Lower lobe of right lung (tissue), 2 donors: ENCODE data around the gene CTXN1. TPM values are rescaled to one million over a fixed set of nuclear protein-coding genes. Genes with fewer than 3 reads are reported as not detected.

ENCODE experiments used
- ATAC-seq, 2 donors: fragments of 200-7000 bp; cut with Tn5 transposase; one replicate each; pipeline ENCODE4 v1.9.1; 2020 to 2022; ENCODE audit warnings: mild to moderate bottlenecking in 2 of 2, moderate library complexity in 2 of 2
- DNase-seq: peaks from one replicate; pipeline ENCODE4 v3.0.0-alpha.2; 2020
- H3K27ac ChIP-seq: fragments of 200-600 bp; one replicate; pipeline ENCODE4 v1.8.0; 2022
- H3K27me3 ChIP-seq: fragments of 200-600 bp; one replicate; pipeline ENCODE4 v1.8.0; 2022; ENCODE audit warnings: low read depth
- H3K36me3 ChIP-seq: fragments of 200-600 bp; one replicate; pipeline ENCODE4 v1.8.0; 2022; ENCODE audit warnings: mild to moderate bottlenecking
- H3K4me1 ChIP-seq: fragments of 200-600 bp; one replicate; pipeline ENCODE4 v1.8.0; 2022
- H3K4me3 ChIP-seq: fragments of 200-600 bp; one replicate; pipeline ENCODE4 v1.8.0; 2022; ENCODE audit warnings: mild to moderate bottlenecking
- H3K9me3 ChIP-seq: fragments of 200-600 bp; one replicate; pipeline ENCODE4 v1.8.0; 2022
- intact Hi-C: fragments of 100-400 bp; cut with DNase I; formaldehyde crosslinking; loops from one replicate; pipeline ENCODE4 v1.11.0; 2022
- total RNA-seq: library from RNA; stranded (reverse); fragmentation: NEBNext Ultra II Directional; extraction: Animal tissue kit (Norgen Biotek cat#: 25700); gene quantifications from one replicate; pipeline ENCODE4 v1.2.1, GENCODE V29; 2021
- TF ChIP-seq, protein P1 (sequence below): fragments of 200-600 bp; IDR thresholded peaks from one replicate; pipeline ENCODE4 v1.8.0; 2022; ENCODE audit warnings: antibody characterized with exemption, mild to moderate bottlenecking
- donor health status: DM: no; HTN: yes; CAD: no; lungs with severe emphysema.

Gene CTXN1
- total RNA-seq, 1 donor from 2014 or later: 5.8 TPM

- peaks cover 16% of the 10 kb centered on the region for H3K27me3 ChIP-seq
- H3K4me3 ChIP-seq: no peak overlapping the region
- intact Hi-C loops: no loop called here
- H3K36me3 ChIP-seq: no peaks in the 10 kb centered on the region
- no peak overlapping the region for H3K27ac ChIP-seq
- DNase-seq (no peak), ATAC-seq (no peak)
- TF ChIP-seq, protein P1, sequence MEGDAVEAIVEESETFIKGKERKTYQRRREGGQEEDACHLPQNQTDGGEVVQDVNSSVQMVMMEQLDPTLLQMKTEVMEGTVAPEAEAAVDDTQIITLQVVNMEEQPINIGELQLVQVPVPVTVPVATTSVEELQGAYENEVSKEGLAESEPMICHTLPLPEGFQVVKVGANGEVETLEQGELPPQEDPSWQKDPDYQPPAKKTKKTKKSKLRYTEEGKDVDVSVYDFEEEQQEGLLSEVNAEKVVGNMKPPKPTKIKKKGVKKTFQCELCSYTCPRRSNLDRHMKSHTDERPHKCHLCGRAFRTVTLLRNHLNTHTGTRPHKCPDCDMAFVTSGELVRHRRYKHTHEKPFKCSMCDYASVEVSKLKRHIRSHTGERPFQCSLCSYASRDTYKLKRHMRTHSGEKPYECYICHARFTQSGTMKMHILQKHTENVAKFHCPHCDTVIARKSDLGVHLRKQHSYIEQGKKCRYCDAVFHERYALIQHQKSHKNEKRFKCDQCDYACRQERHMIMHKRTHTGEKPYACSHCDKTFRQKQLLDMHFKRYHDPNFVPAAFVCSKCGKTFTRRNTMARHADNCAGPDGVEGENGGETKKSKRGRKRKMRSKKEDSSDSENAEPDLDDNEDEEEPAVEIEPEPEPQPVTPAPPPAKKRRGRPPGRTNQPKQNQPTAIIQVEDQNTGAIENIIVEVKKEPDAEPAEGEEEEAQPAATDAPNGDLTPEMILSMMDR: no peak
- no peaks in the 10 kb centered on the region for H3K4me1 ChIP-seq
- H3K9me3 ChIP-seq: no peaks in the 10 kb centered on the region
Observed at GRCh38 chr19:7885818-7886217, 40.1 kb downstream of the CTXN1 start.

DNA sequence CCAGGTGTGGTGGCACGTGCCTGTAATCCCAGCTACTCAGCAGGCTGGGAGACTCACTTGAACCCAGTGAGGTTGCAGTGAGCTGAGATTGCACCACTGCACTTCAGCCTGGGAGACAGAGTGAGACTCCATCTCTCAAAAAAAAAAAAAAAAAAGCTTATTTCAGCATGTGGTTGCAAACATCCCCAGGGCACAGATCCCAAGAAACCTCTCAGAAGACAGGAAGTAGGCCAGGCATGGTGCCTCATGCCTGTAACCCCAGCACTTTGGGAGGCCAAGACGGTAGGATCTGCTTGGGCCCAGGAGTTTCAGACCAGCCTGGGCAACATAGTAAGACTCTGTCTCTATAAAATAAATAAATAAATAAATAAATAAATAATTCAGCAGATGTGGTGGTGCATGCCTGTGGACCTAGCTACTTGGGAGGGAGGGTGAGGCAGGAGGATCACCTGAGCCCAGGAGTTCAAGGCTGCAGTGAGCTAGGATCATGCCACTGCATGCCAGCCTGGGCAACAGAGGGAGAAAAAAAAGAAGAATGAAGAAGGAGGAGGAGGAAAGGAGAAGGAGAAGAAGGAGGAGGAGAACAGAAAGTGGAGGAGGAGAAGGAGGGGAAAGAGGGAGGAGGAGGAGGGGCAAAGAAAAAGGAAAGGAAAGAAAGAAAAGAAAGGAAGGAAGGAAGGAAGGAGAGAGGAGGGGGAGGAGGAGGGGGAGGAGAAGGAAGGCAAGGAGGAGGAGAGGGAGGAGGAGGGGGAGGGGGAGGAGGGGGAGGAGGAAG is 42.0 kb downstream of the CTXN1 start:
- intact Hi-C loops: no loop called here

GRCh38 chr19:7883105-7883504 is 42.8 kb downstream of the CTXN1 start:
- ATAC-seq (no peak), DNase-seq (no peak)
- Histone ChIP-seq H3K4me1 (no peaks in the 10 kb centered on the region), H3K27me3 (peaks cover 6% of the 10 kb centered on the region), H3K27ac (no peak overlapping the region), H3K9me3 (no peaks in the 10 kb centered on the region), H3K4me3 (no peak overlapping the region), H3K36me3 (no peaks in the 10 kb centered on the region)
- TF ChIP-seq, protein P1: no peak
- intact Hi-C loops: no loop called here

More for the DNA sequence above, 42.0 kb downstream of the CTXN1 start:
- TF ChIP-seq, protein P1: no peak
- DNase-seq (no peak), ATAC-seq (no peak)
- Histone ChIP-seq H3K9me3 (no peaks in the 10 kb centered on the region), H3K36me3 (no peaks in the 10 kb centered on the region), H3K4me1 (no peaks in the 10 kb centered on the region), H3K27me3 (peaks cover 15% of the 10 kb centered on the region), H3K4me3 (no peak overlapping the region), H3K27ac (no peak overlapping the region)

DNA sequence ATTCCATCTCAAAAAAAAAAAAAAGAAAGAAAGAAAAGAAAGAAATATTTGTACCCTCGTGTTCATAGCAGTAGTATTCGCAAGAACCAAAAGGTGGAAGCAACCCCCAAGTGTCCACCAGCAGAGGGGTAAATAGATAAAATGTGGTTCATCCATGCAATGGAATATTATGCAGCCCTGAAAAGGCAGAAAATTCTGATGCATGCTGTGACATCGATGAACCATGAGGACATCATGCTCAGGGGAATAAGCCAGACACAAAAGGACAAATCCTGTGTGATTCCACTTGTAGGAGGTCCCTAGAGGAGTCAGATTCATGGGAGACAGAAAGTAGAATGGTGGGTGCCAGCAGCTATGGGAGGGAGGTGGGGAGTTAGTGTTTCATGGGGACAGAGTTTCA is 44.0 kb downstream of the CTXN1 start:
- intact Hi-C loops: no loop called here

GRCh38 chr19:7879836-7880235 is 46.1 kb downstream of the CTXN1 start:
- Histone ChIP-seq H3K27ac (no peak overlapping the region), H3K9me3 (no peaks in the 10 kb centered on the region), H3K4me3 (no peak overlapping the region), H3K4me1 (no peaks in the 10 kb centered on the region), H3K27me3 (no peaks in the 10 kb centered on the region), H3K36me3 (no peaks in the 10 kb centered on the region)
- TF ChIP-seq, protein P1: no peak
- DNase-seq: no peak
- no peak for ATAC-seq
- intact Hi-C loops: no loop called here

More for the DNA sequence above, 44.0 kb downstream of the CTXN1 start:
- no peaks in the 10 kb centered on the region for H3K27me3 ChIP-seq
- H3K9me3 ChIP-seq: no peaks in the 10 kb centered on the region
- no peaks in the 10 kb centered on the region for H3K4me1 ChIP-seq
- ATAC-seq (no peak), DNase-seq (no peak)
- no peak overlapping the region for H3K4me3 ChIP-seq
- TF ChIP-seq, protein P1: no peak
- H3K27ac ChIP-seq: no peak overlapping the region
- no peaks in the 10 kb centered on the region for H3K36me3 ChIP-seq
